Epithelial cell of esophagus (primary cell): ENCODE results near the gene TAP1.

Experiments used
- DNase-seq: peaks from one replicate; pipeline ENCODE4 v3.0.0; 2010; ENCODE audit warnings: low read depth
- H3K4me3 ChIP-seq: 2 replicates; pipeline ENCODE4 v1.5.1; 2011; ENCODE audit warnings: mild to moderate bottlenecking, low read length, control low read depth
- CTCF ChIP-seq: IDR thresholded peaks from 2 replicates; pipeline ENCODE4 v1.5.1; 2011; ENCODE audit warnings: low read depth, mild to moderate bottlenecking, low read length, control low read depth, inconsistent platforms; ENCODE audit not compliant: insufficient read depth; ENCODE audit errors: missing control alignments

The TAP1 gene

GRCh38 chr6:32839356-32839755 is 14.1 kb downstream of the TAP1 start:
- TF ChIP-seq CTCF, result no peak
- no peak overlapping the region for H3K4me3 ChIP-seq
- DNase-seq, result no peak

- peak; percentile 87 for TF ChIP-seq CTCF
- peak within 1 kb of the TSS; percentile 79 for H3K4me3 ChIP-seq
- DNase-seq, result peak; percentile 93
These were observed 15.2 kb downstream of the TAP1 start, which contains the start of gene TAP2 for GRCh38 chr6:32838114-32838958. Gene TAP2 (minus strand): TSS chr6:32838739. CDS start chr6:32838233, 506 bp downstream.

GRCh38 chr6:32837651-32838113 is 15.8 kb downstream of the TAP1 start:
- peak; percentile 91 for DNase-seq
- no peak for TF ChIP-seq CTCF
- H3K4me3 ChIP-seq, result peak overlapping the region; percentile 79

GRCh38 chr6:32836873-32837272 is 16.6 kb downstream of the TAP1 start:
- peak overlapping the region; percentile 79 for H3K4me3 ChIP-seq
- DNase-seq, result no peak
- no peak for TF ChIP-seq CTCF

GRCh38 chr6:32835167-32835893 is 18.2 kb downstream of the TAP1 start:
- TF ChIP-seq CTCF, result no peak
- no peak overlapping the region for H3K4me3 ChIP-seq
- no peak for DNase-seq

GRCh38 chr6:32833664-32834063 is 19.8 kb downstream of the TAP1 start:
- no peak for DNase-seq
- no peak for TF ChIP-seq CTCF
- no peak overlapping the region for H3K4me3 ChIP-seq

GRCh38 chr6:32832535-32832934 is 21.0 kb downstream of the TAP1 start:
- no peak overlapping the region for H3K4me3 ChIP-seq
- no peak for DNase-seq
- no peak for TF ChIP-seq CTCF
